Kidney (tissue), 14 donors: Measurements from ENCODE around the gene MTOR. TPM values are rescaled to one million over a fixed set of nuclear protein-coding genes. Genes with fewer than 3 reads are reported as not detected.

Experiments used
- DNase-seq, 5 donors: peaks; one replicate each; pipeline ENCODE4 v3.0.0-alpha.2; 2013 to 2020
- FAIRE-seq: peaks from 2 replicates; lab custom pipeline; 2012; peaks lifted over from hg19 to GRCh38; lab: Jason Lieb, UNC
- H3K27ac ChIP-seq, 2 donors: one replicate each; pipeline ENCODE4 v1.7.0; 2013; ENCODE audit warnings: low read depth in 2 of 2, low read length in 2 of 2, inconsistent platforms in 1 of 2
- H3K27me3 ChIP-seq: one replicate; pipeline ENCODE4 v1.7.1; 2013; ENCODE audit warnings: low read length, inconsistent platforms; ENCODE audit not compliant: control insufficient read depth, insufficient read depth
- H3K36me3 ChIP-seq, 3 donors: one replicate each; pipeline versions ENCODE4 v1.7.0 to v1.7.1; 2013; ENCODE audit warnings: low read length in 3 of 3, control low read depth in 1 of 3, inconsistent platforms in 1 of 3; ENCODE audit not compliant: insufficient read depth in 3 of 3, control insufficient read depth in 2 of 3
- H3K4me1 ChIP-seq, 3 donors: one replicate each; pipeline versions ENCODE4 v1.7.0 to v1.7.1; 2013; ENCODE audit warnings: low read length in 3 of 3, inconsistent platforms in 1 of 3, low read depth in 1 of 3; ENCODE audit not compliant: control insufficient read depth in 2 of 3, insufficient read depth in 2 of 3
- H3K4me3 ChIP-seq, 3 donors: one replicate each; pipeline versions ENCODE4 v1.7.0 to v1.8.1; 2013; ENCODE audit warnings: low read length in 3 of 3, control low read depth in 1 of 3, inconsistent platforms in 1 of 3
- H3K9ac ChIP-seq, 3 donors: one replicate each; pipeline versions ENCODE4 v1.7.0 to v1.7.1; 2013; ENCODE audit warnings: low read length in 3 of 3, control low read depth in 1 of 3, inconsistent platforms in 1 of 3
- H3K9me3 ChIP-seq, 3 donors: one replicate each; pipeline versions ENCODE4 v1.7.0 to v1.7.1; 2013; ENCODE audit warnings: low read length in 3 of 3, control low read depth in 1 of 3, inconsistent platforms in 1 of 3; ENCODE audit not compliant: control insufficient read depth in 2 of 3, insufficient read depth in 1 of 3
- intact Hi-C: fragments of 100-400 bp; cut with DNase I; formaldehyde crosslinking; loops from one replicate; pipeline ENCODE4 v1.11.1; 2022
- polyA plus RNA-seq: library from polyadenylated mRNA; stranded (reverse); fragments of 350-450 nt; fragmentation: Illumina TruSeq; extraction: RNeasy Lipid Tissue Mini Kit (QIAGEN cat#74804); gene quantifications from one replicate; pipeline ENCODE4 v1.2.3, GENCODE V29; 2014; ENCODE audit warnings: low read depth, low replicate concordance; ENCODE audit not compliant: insufficient read depth
- total RNA-seq: library from RNA; stranded (reverse); fragmentation: NEBNext Ultra II Directional; extraction: Animal tissue kit (Norgen Biotek cat#: 25700); gene quantifications from one replicate; pipeline ENCODE4 v1.2.1, GENCODE V29; 2021
- TF ChIP-seq, protein P1 (sequence below): IDR thresholded peaks from 3 replicates; pipeline ENCODE4 v1.5.1; 2012; ENCODE audit warnings: mild to moderate bottlenecking, moderate library complexity, borderline replicate concordance; ENCODE audit not compliant: insufficient read depth; ENCODE audit errors: extremely low read depth
- donor health status: control.
- donor health status: control.
- donor health status: control.
- donor health status: control.
- donor health status: control.
- donor health status: DM: yes; HTN: yes; CAD: no.
- donor health status: Normal renal cell carcinoma (clear cell type).

MTOR gene
- total and polyA plus RNA-seq, 2 donors from 2014 or later, result 16.0 to 36.8 TPM

DNA sequence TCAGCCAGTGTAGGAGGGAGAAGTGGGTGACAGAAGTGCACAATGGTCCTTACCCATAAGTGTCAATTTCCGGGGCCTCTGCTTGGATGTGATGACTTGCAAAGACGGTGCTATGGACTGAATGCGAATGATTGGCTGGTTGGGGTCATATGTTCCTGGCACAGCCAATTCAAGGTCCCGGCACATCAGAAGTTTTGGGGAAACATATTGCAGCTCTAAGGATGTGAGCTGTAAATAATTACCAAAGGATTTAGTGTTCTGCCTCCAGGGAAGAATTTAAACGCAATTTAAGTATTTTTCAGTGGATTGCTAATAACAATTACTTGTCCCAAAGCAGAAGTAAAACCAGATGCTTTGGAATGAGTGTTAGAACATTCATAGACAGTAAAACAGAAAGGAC lies 135.8 kb downstream of the MTOR start:
- Histone ChIP-seq H3K27ac (no peak overlapping the region), H3K36me3 (peaks cover 24 to 62% (median 52%) of the 10 kb centered on the region in 3 donors), H3K27me3 (no peaks in the 10 kb centered on the region), H3K9me3 (no peaks in the 10 kb centered on the region), H3K4me1 (no peaks in the 10 kb centered on the region), H3K9ac (no peak overlapping the region), H3K4me3 (no peak overlapping the region)
- intact Hi-C loops, result no loop called here
- TF ChIP-seq, protein P1, sequence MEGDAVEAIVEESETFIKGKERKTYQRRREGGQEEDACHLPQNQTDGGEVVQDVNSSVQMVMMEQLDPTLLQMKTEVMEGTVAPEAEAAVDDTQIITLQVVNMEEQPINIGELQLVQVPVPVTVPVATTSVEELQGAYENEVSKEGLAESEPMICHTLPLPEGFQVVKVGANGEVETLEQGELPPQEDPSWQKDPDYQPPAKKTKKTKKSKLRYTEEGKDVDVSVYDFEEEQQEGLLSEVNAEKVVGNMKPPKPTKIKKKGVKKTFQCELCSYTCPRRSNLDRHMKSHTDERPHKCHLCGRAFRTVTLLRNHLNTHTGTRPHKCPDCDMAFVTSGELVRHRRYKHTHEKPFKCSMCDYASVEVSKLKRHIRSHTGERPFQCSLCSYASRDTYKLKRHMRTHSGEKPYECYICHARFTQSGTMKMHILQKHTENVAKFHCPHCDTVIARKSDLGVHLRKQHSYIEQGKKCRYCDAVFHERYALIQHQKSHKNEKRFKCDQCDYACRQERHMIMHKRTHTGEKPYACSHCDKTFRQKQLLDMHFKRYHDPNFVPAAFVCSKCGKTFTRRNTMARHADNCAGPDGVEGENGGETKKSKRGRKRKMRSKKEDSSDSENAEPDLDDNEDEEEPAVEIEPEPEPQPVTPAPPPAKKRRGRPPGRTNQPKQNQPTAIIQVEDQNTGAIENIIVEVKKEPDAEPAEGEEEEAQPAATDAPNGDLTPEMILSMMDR, result no peak
- peak in 1 of 5 donors; percentile 20 for DNase-seq
- FAIRE-seq, result no peak

DNA sequence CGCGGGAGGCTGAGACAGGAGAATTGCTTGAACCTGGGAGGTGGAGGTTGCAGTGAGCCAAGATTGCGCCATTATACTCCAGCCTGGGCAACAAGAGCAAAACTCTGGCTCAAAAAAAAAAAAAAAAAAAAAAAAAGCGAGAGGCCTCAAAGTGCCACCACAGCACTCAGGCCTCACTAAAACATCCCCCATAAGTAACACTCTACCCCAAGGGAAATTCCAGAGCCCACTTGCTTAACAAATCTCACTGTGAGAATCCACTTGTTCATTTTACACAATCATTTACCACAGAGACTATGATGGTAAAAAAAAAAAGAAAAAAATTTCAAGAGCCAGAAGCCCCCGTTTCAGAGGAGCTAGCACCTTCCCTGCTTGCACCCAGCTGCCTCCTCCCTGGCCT lies 136.4 kb downstream of the MTOR start:
- FAIRE-seq, result no peak

DNA sequence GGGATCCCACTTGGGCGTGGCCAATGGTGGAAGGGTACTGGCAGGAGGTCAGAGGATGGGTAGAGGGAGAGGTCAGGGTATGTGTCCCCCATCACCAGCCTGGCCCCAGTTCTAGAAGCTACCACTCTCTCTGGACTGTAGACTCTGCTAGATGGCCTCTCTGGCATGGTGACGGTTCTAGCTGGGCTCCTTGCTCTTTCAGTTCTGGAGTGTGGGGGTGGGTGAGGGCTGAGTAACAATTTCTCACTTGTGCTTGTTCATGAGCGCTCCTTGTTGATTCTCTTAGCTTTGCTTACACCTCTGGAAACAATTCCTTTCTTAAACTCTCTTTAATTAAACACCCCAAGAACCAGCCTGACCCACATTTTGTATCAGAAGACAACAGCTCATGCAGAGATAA lies 137.4 kb downstream of the MTOR start:
- Histone ChIP-seq H3K9me3 (no peaks in the 10 kb centered on the region), H3K36me3 (peaks cover 24 to 61% (median 45%) of the 10 kb centered on the region in 3 donors), H3K4me1 (no peaks in the 10 kb centered on the region), H3K9ac (no peak overlapping the region), H3K27ac (no peak overlapping the region), H3K27me3 (no peaks in the 10 kb centered on the region), H3K4me3 (no peak overlapping the region)
- FAIRE-seq (no peak), DNase-seq (no peak)
- intact Hi-C loops, result no loop called here
- TF ChIP-seq, protein P1, result no peak

More for the DNA sequence above, 136.4 kb downstream of the MTOR start:
- intact Hi-C loops, result no loop called here
- no peaks in the 10 kb centered on the region for H3K27me3 ChIP-seq
- H3K9ac ChIP-seq, result no peak overlapping the region
- peaks cover 24 to 65% (median 54%) of the 10 kb centered on the region in 3 donors for H3K36me3 ChIP-seq
- H3K9me3 ChIP-seq, result no peaks in the 10 kb centered on the region
- TF ChIP-seq, protein P1, result no peak
- H3K27ac ChIP-seq, result no peak overlapping the region
- H3K4me1 ChIP-seq, result no peaks in the 10 kb centered on the region
- no peak for DNase-seq
- H3K4me3 ChIP-seq, result no peak overlapping the region

DNA sequence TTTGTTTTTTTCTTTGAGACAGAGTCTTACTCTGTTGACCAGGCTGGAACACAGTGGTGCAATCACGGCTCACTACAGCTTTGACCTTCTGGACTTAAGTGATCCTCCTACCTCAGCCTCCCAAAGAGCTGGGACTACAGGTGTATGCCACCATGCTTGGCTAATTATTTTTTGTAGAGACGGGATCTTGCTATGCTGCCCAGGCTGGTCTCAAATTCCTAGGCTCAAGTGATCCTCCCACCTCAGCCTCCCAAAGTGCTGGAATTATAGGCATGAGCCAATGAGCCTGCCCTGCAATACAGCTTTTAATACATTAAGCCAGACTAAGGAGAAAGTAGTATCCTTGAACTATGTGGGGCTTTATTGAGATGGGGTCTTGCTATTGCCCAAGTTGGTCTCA lies 146.0 kb downstream of the MTOR start:
- Histone ChIP-seq H3K4me3 (no peak overlapping the region), H3K27me3 (no peaks in the 10 kb centered on the region), H3K9me3 (no peaks in the 10 kb centered on the region), H3K4me1 (no peaks in the 10 kb centered on the region), H3K27ac (no peak overlapping the region), H3K9ac (no peak overlapping the region), H3K36me3 (peaks cover 2 to 40% (median 26%) of the 10 kb centered on the region in 3 donors)
- no peak for DNase-seq
- TF ChIP-seq, protein P1, result no peak
- intact Hi-C loops, result no loop called here
- no peak for FAIRE-seq
